ENCODE data around the gene MAIP1. TPM values are rescaled to one million over a fixed set of nuclear protein-coding genes. Genes with fewer than 3 reads are reported as not detected.
A peak's percentile ranks its signal among the peaks of the same experiment; 100 is the strongest.

Gene MAIP1
- total and polyA plus RNA-seq, 9 of the 15 experiments (the other 6 are each of a cell fraction or from before 2014, with no cell fraction given) = 3.6 to 30.0 (median 24.5) TPM

DNA sequence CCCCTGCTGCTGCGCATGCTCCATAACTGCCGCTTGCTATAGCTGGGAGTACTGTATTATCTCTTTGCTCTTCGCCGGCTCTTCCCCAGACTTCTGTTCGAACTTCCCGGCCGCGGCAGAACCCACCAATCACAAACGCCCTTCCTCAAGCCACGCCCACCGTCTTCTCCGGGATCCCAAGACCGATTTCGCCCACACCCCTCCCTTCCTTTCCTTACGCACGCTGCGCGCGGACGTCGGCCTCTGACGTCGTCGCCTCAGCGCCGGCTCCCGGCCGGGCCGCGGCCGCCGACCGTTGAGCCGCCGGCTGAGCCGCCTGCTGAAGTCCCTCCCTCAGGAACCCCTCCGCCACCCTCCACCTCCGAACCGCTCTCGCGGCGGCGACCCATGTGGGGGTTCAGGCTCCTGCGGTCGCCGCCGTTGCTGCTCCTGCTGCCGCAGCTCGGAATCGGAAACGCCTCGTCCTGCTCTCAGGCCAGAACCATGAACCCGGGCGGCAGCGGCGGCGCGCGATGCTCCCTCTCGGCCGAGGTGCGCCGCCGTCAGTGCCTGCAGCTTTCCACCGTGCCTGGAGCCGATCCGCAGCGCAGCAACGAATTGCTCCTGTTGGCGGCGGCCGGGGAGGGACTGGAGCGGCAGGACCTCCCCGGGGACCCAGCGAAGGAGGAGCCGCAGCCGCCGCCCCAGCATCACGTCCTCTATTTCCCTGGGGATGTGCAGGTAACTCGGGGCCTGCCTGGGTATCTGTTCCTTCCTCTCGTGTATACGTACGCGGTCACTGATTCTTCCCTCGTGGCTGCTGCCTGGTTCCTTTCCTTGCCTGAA is 44.1 kb upstream of the MAIP1 start, which contains the start of gene C2orf69 (continued):
- TF ChIP-seq, protein P1, sequence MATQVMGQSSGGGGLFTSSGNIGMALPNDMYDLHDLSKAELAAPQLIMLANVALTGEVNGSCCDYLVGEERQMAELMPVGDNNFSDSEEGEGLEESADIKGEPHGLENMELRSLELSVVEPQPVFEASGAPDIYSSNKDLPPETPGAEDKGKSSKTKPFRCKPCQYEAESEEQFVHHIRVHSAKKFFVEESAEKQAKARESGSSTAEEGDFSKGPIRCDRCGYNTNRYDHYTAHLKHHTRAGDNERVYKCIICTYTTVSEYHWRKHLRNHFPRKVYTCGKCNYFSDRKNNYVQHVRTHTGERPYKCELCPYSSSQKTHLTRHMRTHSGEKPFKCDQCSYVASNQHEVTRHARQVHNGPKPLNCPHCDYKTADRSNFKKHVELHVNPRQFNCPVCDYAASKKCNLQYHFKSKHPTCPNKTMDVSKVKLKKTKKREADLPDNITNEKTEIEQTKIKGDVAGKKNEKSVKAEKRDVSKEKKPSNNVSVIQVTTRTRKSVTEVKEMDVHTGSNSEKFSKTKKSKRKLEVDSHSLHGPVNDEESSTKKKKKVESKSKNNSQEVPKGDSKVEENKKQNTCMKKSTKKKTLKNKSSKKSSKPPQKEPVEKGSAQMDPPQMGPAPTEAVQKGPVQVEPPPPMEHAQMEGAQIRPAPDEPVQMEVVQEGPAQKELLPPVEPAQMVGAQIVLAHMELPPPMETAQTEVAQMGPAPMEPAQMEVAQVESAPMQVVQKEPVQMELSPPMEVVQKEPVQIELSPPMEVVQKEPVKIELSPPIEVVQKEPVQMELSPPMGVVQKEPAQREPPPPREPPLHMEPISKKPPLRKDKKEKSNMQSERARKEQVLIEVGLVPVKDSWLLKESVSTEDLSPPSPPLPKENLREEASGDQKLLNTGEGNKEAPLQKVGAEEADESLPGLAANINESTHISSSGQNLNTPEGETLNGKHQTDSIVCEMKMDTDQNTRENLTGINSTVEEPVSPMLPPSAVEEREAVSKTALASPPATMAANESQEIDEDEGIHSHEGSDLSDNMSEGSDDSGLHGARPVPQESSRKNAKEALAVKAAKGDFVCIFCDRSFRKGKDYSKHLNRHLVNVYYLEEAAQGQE (IDR thresholded peaks at IDR 0.05; ENCODE audit: borderline replicate concordance) = no peak
- TF ChIP-seq, protein P1 (CRISPR knock-in tag; IDR thresholded peaks at IDR 0.05; ENCODE audit: low read depth) = 0 out of 2 replicates have a peak, but pooled peaks have one; percentile 48
- TF ChIP-seq WHSC1 (IDR thresholded peaks at IDR 0.05; ENCODE audit: low read length) = no peak
- TF ChIP-seq MBD2 (IDR thresholded peaks at IDR 0.05; ENCODE audit: borderline replicate concordance, low read depth) = no peak
- no peak for TF ChIP-seq ZNF212 (CRISPR knock-in tag; IDR thresholded peaks at IDR 0.05)
- TF ChIP-seq SRF (CRISPR knock-in tag; IDR thresholded peaks at IDR 0.05) = no peak
- TF ChIP-seq JUN (IDR thresholded peaks at IDR 0.05; ENCODE audit: borderline replicate concordance, low read depth, low read length) = no peak
- TF ChIP-seq JUN (CRISPR knock-in tag; IDR thresholded peaks at IDR 0.05; ENCODE audit: borderline replicate concordance) = no peak
- no peak for TF ChIP-seq MEF2A (IDR thresholded peaks at IDR 0.05; ENCODE audit: control insufficient read depth, low read depth, low read length)
- TF ChIP-seq ZNF583 (CRISPR knock-in tag; IDR thresholded peaks at IDR 0.05) = no peak
- no peak for TF ChIP-seq ZNF165 (CRISPR knock-in tag; IDR thresholded peaks at IDR 0.05; ENCODE audit: borderline replicate concordance)
- TF ChIP-seq, protein P2, sequence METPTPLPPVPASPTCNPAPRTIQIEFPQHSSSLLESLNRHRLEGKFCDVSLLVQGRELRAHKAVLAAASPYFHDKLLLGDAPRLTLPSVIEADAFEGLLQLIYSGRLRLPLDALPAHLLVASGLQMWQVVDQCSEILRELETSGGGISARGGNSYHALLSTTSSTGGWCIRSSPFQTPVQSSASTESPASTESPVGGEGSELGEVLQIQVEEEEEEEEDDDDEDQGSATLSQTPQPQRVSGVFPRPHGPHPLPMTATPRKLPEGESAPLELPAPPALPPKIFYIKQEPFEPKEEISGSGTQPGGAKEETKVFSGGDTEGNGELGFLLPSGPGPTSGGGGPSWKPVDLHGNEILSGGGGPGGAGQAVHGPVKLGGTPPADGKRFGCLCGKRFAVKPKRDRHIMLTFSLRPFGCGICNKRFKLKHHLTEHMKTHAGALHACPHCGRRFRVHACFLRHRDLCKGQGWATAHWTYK (CRISPR knock-in tag; IDR thresholded peaks at IDR 0.05) = no peak
- no peak for TF ChIP-seq NCOA4 (IDR thresholded peaks at IDR 0.05; ENCODE audit: partially characterized antibody)
- no peak for TF ChIP-seq NR3C1 (CRISPR knock-in tag; IDR thresholded peaks at IDR 0.05)
- peak; percentile 77 for TF ChIP-seq FIP1L1 (IDR thresholded peaks at IDR 0.05; ENCODE audit: low read depth, low read length, poor library complexity, severe bottlenecking)
- TF ChIP-seq, protein P3, sequence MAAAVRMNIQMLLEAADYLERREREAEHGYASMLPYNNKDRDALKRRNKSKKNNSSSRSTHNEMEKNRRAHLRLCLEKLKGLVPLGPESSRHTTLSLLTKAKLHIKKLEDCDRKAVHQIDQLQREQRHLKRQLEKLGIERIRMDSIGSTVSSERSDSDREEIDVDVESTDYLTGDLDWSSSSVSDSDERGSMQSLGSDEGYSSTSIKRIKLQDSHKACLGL (CRISPR knock-in tag; IDR thresholded peaks at IDR 0.05; ENCODE audit: borderline replicate concordance, poor library complexity, severe bottlenecking) = no peak
- no peak for TF ChIP-seq NR2C1 (IDR thresholded peaks at IDR 0.05)
- no peak for TF ChIP-seq NR2C1 (tag; IDR thresholded peaks at IDR 0.05)
- TF ChIP-seq RAD51 (IDR thresholded peaks at IDR 0.05; ENCODE audit: borderline replicate concordance, low read depth) = no peak

Measured in K562 (cell line).